ENCODE measurements around the gene ARSA. TPM values are rescaled to one million over a fixed set of nuclear protein-coding genes. Genes with fewer than 3 reads are reported as not detected.

ARSA gene
- total RNA-seq, 4 donors from 2014 or later, result 37.0 to 51.3 (median 42.2) TPM

- H3K9me3 ChIP-seq, result no peaks in the 10 kb centered on the region
- H3K27me3 ChIP-seq, result peaks cover 32% of the 10 kb centered on the region
- peak; percentile 65 to 81 for DNase-seq (ENCODE audit: low spot score in 2 of 2)
- H3K4me1 ChIP-seq, result peaks cover 25% of the 10 kb centered on the region
- no peak for TF ChIP-seq POLR2AphosphoS5 (IDR thresholded peaks at IDR 0.05)
- no peak for TF ChIP-seq EP300 (IDR thresholded peaks at IDR 0.05)
- no peak for TF ChIP-seq POLR2A (IDR thresholded peaks at IDR 0.05)
- no peak for TF ChIP-seq CTCF (IDR thresholded peaks at IDR 0.05)
- peaks cover 6% of the 10 kb centered on the region for H3K36me3 ChIP-seq
- 25% methylated on average over 18 of the region's 105 CpGs for WGBS
- peak overlapping the region; percentile 69 for H3K27ac ChIP-seq
- peak overlapping the region; percentile 56 for H3K4me3 ChIP-seq
These were observed 46.9 kb upstream of the ARSA start for GRCh38 chr22:50674606-50675552.

GRCh38 chr22:50674130-50674500, 46.2 kb upstream of the ARSA start:
- no CpG with 5 or more reads among the region's 43 CpGs for WGBS
- H3K27ac ChIP-seq, result peak overlapping the region; percentile 62
- TF ChIP-seq POLR2AphosphoS5 (IDR thresholded peaks at IDR 0.05) (no peak), EP300 (IDR thresholded peaks at IDR 0.05) (no peak), POLR2A (IDR thresholded peaks at IDR 0.05) (no peak), CTCF (IDR thresholded peaks at IDR 0.05) (no peak)
- peaks cover 3% of the 10 kb centered on the region for H3K36me3 ChIP-seq
- peaks cover 25% of the 10 kb centered on the region for H3K4me1 ChIP-seq
- peak overlapping the region; percentile 56 for H3K4me3 ChIP-seq
- peaks cover 32% of the 10 kb centered on the region for H3K27me3 ChIP-seq
- H3K9me3 ChIP-seq, result no peaks in the 10 kb centered on the region
- no peak for DNase-seq (ENCODE audit: low spot score in 2 of 2)

GRCh38 chr22:50673231-50674129, 45.5 kb upstream of the ARSA start:
- H3K4me3 ChIP-seq, result peak overlapping the region; percentile 56
- 3% methylated on average over 34 of the region's 69 CpGs for WGBS
- H3K9me3 ChIP-seq, result no peaks in the 10 kb centered on the region
- H3K4me1 ChIP-seq, result peaks cover 25% of the 10 kb centered on the region
- H3K27me3 ChIP-seq, result peaks cover 32% of the 10 kb centered on the region
- no peak for DNase-seq (ENCODE audit: low spot score in 2 of 2)
- peak overlapping the region; percentile 62 for H3K27ac ChIP-seq
- TF ChIP-seq CTCF (IDR thresholded peaks at IDR 0.05) (no peak), EP300 (IDR thresholded peaks at IDR 0.05) (no peak), POLR2AphosphoS5 (IDR thresholded peaks at IDR 0.05) (no peak), POLR2A (IDR thresholded peaks at IDR 0.05) (no peak)
- no peaks in the 10 kb centered on the region for H3K36me3 ChIP-seq

GRCh38 chr22:50672471-50673230, 44.7 kb upstream of the ARSA start, which contains the start of gene SHANK3:
Gene SHANK3 (plus strand): TSS chr22:50672823.
- 27% methylated on average over 11 of the region's 23 CpGs for whole genome bisulfite sequencing
- Histone ChIP-seq H3K27ac (peak within 1 kb of the TSS; percentile 79), H3K9me3 (no peaks in the 10 kb centered on the region), H3K27me3 (peaks cover 32% of the 10 kb centered on the region), H3K36me3 (no peaks in the 10 kb centered on the region), H3K4me3 (peak within 1 kb of the TSS; percentile 56), H3K4me1 (peaks cover 25% of the 10 kb centered on the region)
- no peak for TF ChIP-seq CTCF (IDR thresholded peaks at IDR 0.05)
- peak in 1 of 2 donors; percentile 38 for TF ChIP-seq POLR2A (IDR thresholded peaks at IDR 0.05)
- DNase-seq (ENCODE audit: low spot score in 2 of 2), result peak in 1 of 2 donors; percentile 81
